Nephron (organoid): ENCODE results near the gene PLEKHH1.

Source experiments
- H3K27ac Mint-ChIP-seq, 3 experiments: 2 replicates each; pipeline ENCODE4 v1.8.0; 2020; ENCODE audit warnings: mixed read lengths in 3 of 3, mild to moderate bottlenecking in 2 of 3, moderate library complexity in 1 of 3
- H3K27me3 Mint-ChIP-seq: 2 replicates; pipeline ENCODE4 v1.8.0; 2021; ENCODE audit warnings: low read depth, mild to moderate bottlenecking, moderate library complexity, mixed read lengths
- H3K36me3 Mint-ChIP-seq: 2 replicates; pipeline ENCODE4 v1.8.0; 2020; ENCODE audit warnings: low read depth, mixed read lengths
- H3K4me1 Mint-ChIP-seq: 2 replicates; pipeline ENCODE4 v1.8.0; 2020; ENCODE audit warnings: mixed read lengths
- H3K4me3 Mint-ChIP-seq, 3 experiments: 2 replicates each; pipeline ENCODE4 v1.8.0; 2020; ENCODE audit warnings: mild to moderate bottlenecking in 3 of 3, mixed read lengths in 3 of 3, moderate library complexity in 2 of 3
- H3K9me3 Mint-ChIP-seq: 2 replicates; pipeline ENCODE4 v1.8.0; 2020; ENCODE audit warnings: mixed read lengths
- CTCF ChIP-seq, 3 experiments: fragments of 200-600 bp; sonication (generic); IDR thresholded peaks; one replicate each; pipeline ENCODE4 v1.5.0; 2021; ENCODE audit warnings: antibody characterized with exemption in 3 of 3; ENCODE audit not compliant: unreplicated experiment in 3 of 3

The PLEKHH1 gene

DNA sequence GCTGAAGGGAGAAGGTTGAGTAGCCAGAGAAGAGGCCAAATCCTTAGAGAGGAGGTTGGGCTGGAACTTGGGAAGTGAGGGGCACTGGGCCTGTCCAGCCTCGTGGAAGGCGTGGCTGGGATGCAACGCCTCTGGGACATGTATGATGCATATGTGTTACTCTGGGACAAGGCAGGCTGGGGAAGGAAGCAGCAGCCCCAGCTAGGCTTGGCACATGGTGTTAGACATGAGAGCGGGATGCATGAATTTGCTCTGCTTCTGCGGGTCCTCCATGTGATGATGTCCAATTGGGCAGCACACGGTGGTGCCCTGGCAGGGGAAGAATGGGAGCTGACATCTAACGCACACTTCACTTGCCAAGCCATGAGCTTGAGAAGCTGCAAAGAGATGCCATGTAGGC, 21.3 kb downstream of the PLEKHH1 start:
- Mint-ChIP-seq H3K27ac (no peak overlapping the region), H3K4me3 (no peak overlapping the region), H3K36me3 (peaks cover 7% of the 10 kb centered on the region), H3K9me3 (no peaks in the 10 kb centered on the region), H3K27me3 (peaks cover 4% of the 10 kb centered on the region), H3K4me1 (no peaks in the 10 kb centered on the region)
- no peak for TF ChIP-seq CTCF (IDR thresholded peaks at IDR 0.05; ENCODE audit: unreplicated experiment in 3 of 3)

DNA sequence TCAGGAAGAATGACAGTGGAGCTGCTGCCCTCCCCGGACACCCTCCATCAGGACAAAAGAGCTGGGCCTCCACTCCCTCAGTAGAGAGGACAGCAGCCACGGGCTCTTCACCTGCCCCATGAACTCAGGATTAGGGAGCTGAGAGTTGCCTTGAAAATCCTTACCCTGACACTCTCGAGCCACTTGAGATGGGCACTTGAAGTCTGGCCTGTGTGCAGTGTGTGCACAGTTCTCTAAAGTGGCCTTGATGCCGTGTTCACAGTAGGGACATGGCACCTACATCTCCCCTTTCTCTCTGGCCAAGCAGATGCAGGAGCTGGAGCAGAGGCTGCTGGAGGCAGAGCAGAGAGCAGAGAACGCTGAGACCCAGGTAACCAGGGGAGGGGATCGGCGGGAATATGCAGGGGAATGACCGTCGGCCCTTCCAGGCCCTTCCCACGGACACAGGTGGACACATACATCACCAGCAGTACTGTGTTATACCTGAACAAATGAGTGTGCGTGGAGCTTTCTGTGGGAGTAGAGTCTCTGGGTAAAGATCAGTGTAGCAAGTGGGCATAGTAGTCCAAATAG, 22.5 kb downstream of the PLEKHH1 start:
- no peaks in the 10 kb centered on the region for H3K9me3 Mint-ChIP-seq
- peaks cover 4% of the 10 kb centered on the region for H3K27me3 Mint-ChIP-seq
- H3K4me1 Mint-ChIP-seq, result no peaks in the 10 kb centered on the region
- no peak overlapping the region for H3K27ac Mint-ChIP-seq
- peaks cover 13% of the 10 kb centered on the region for H3K36me3 Mint-ChIP-seq
- no peak overlapping the region for H3K4me3 Mint-ChIP-seq
- no peak for TF ChIP-seq CTCF (IDR thresholded peaks at IDR 0.05; ENCODE audit: unreplicated experiment in 3 of 3)

DNA sequence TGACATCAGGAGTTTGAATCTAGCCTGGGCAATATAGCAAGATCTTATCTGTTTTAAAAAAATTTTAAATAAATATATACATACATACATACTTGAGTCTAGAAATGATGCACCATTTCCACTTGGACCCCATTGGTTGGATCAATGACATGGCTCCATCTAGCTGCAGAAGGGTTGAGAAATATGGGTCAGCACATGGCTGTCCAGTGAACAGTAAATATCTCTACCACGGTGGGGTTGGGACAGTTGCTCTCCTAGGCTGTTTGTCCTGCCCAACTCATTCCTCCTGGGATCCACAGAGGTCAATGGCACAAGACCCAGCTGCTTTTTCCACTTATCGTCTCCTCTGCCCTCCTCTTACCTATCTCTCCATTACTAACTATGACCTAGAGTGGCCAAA, 23.6 kb downstream of the PLEKHH1 start:
- Mint-ChIP-seq H3K4me1 (no peaks in the 10 kb centered on the region), H3K36me3 (peaks cover 13% of the 10 kb centered on the region), H3K9me3 (no peaks in the 10 kb centered on the region), H3K4me3 (no peak overlapping the region), H3K27ac (no peak overlapping the region), H3K27me3 (peaks cover 1% of the 10 kb centered on the region)
- TF ChIP-seq CTCF (IDR thresholded peaks at IDR 0.05; ENCODE audit: unreplicated experiment in 3 of 3), result no peak

- H3K27ac Mint-ChIP-seq, result no peak overlapping the region
- no peaks in the 10 kb centered on the region for H3K4me1 Mint-ChIP-seq
- H3K27me3 Mint-ChIP-seq, result no peaks in the 10 kb centered on the region
- no peak for TF ChIP-seq CTCF (IDR thresholded peaks at IDR 0.05; ENCODE audit: unreplicated experiment in 3 of 3)
- H3K36me3 Mint-ChIP-seq, result peaks cover 11% of the 10 kb centered on the region
- no peaks in the 10 kb centered on the region for H3K9me3 Mint-ChIP-seq
- H3K4me3 Mint-ChIP-seq, result no peak overlapping the region
Observed at GRCh38 chr14:67557118-67557517, 24.0 kb downstream of the PLEKHH1 start.

GRCh38 chr14:67557656-67558055, 24.6 kb downstream of the PLEKHH1 start:
- no peaks in the 10 kb centered on the region for H3K27me3 Mint-ChIP-seq
- H3K9me3 Mint-ChIP-seq, result no peaks in the 10 kb centered on the region
- no peak for TF ChIP-seq CTCF (IDR thresholded peaks at IDR 0.05; ENCODE audit: unreplicated experiment in 3 of 3)
- peaks cover 10% of the 10 kb centered on the region for H3K36me3 Mint-ChIP-seq
- H3K4me1 Mint-ChIP-seq, result no peaks in the 10 kb centered on the region
- no peak overlapping the region for H3K27ac Mint-ChIP-seq
- H3K4me3 Mint-ChIP-seq, result no peak overlapping the region

DNA sequence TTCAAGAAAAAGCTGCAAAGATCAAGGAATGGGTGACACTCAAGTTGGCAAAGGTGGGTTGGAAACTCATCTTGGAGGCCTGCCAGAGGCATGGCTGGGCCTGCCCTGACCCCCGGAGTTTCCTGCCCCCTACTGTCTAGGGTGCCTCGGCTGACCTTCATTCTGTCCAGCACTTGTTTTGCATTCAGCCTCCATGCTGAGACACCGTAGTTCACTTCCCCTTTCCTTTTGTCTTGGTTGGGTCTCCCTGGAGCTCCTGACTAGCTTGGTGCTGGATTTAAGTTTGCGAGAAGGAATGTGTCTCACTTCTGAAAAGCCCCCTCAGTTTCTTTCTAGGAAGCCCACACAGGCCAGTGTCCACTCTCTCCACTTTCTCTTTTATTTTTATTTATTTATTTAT, 26.5 kb downstream of the PLEKHH1 start:
- H3K4me1 Mint-ChIP-seq, result no peaks in the 10 kb centered on the region
- H3K27ac Mint-ChIP-seq, result no peak overlapping the region
- H3K4me3 Mint-ChIP-seq, result no peak overlapping the region
- TF ChIP-seq CTCF (IDR thresholded peaks at IDR 0.05; ENCODE audit: unreplicated experiment in 3 of 3), result no peak
- H3K36me3 Mint-ChIP-seq, result peaks cover 13% of the 10 kb centered on the region
- H3K9me3 Mint-ChIP-seq, result no peaks in the 10 kb centered on the region
- H3K27me3 Mint-ChIP-seq, result no peaks in the 10 kb centered on the region
